ENCODE data around the gene DUOX2.
"Not testable (repeated sequence)": the region's sequence is repeated elsewhere in the genome, so short reads cannot be mapped to it uniquely, and the experiment has no call there.

DNA sequence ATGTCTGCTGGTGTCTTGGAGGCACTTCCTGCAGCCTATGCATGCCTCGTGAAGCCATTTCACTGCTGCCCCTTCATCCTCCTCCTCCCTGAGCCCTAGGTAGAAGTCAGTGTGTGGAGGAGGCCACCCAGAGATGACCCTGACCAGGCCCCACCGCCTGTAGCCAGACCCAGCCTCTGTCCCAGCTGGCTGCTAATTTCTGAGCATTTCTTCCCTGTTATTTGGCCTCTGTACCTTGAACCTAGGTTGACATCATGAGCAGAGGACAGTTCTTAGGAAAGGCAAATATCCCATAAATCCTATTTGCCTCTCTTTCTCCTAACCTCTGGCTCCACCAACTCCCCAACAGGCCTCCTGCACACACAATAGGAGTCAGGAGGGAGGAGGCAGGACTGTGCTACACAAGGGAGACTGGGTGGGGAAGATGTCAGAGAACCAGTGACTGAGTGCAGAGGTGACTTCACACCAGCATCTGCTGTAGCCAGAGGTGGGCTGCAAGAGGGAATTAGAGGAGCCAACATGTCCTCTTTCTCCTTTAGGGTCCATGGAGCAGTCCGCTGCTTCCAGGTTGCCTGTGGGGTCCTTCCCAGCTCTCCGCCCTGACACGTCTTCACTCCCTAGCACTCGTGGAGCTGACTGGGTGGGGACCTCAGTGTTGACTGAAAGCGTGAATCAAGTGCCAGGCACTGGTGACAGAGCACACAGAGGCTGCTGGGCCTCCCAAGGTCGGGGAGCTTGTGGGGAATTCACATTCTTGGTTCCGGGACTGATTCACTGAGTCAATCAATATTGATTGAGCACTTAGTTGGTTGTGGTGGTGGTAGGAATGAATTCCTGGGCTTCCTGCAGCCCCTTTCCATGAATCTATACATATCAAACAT lies 38.3 kb downstream of the DUOX2 start:
- TF ChIP-seq, protein P1, sequence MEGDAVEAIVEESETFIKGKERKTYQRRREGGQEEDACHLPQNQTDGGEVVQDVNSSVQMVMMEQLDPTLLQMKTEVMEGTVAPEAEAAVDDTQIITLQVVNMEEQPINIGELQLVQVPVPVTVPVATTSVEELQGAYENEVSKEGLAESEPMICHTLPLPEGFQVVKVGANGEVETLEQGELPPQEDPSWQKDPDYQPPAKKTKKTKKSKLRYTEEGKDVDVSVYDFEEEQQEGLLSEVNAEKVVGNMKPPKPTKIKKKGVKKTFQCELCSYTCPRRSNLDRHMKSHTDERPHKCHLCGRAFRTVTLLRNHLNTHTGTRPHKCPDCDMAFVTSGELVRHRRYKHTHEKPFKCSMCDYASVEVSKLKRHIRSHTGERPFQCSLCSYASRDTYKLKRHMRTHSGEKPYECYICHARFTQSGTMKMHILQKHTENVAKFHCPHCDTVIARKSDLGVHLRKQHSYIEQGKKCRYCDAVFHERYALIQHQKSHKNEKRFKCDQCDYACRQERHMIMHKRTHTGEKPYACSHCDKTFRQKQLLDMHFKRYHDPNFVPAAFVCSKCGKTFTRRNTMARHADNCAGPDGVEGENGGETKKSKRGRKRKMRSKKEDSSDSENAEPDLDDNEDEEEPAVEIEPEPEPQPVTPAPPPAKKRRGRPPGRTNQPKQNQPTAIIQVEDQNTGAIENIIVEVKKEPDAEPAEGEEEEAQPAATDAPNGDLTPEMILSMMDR (IDR thresholded peaks at IDR 0.05): not testable (repeated sequence)
- TF ChIP-seq EZH2 (IDR thresholded peaks at IDR 0.05): not testable (repeated sequence)
